Activated naive CD4-positive, alpha-beta T cell treated with anti-CD3 and anti-CD28 coated beads, Interleukin-2, amount 50 U/mL, for 72 hours (primary cell): ENCODE results near the gene FAM50A. TPM values are rescaled to one million over a fixed set of nuclear protein-coding genes. Genes with fewer than 3 reads are reported as not detected.
A peak's percentile ranks its signal among the peaks of the same experiment; 100 is the strongest.

Experiments used
- ATAC-seq, 2 donors: fragments of 150-1000 bp; cut with Tn5 transposase; 2 replicates each; pipeline ENCODE4 v1.10.0; 2021; ENCODE audit warnings: mild to moderate bottlenecking in 2 of 2, moderate library complexity in 2 of 2
- DNase-seq, 2 donors: peaks; one replicate each; pipeline ENCODE4 v3.0.0; 2021 to 2022; ENCODE audit warnings: low spot score in 2 of 2
- H3K27ac Mint-ChIP-seq, 2 donors: one replicate each; pipeline ENCODE4 v1.8.0; 2022; ENCODE audit warnings: mild to moderate bottlenecking in 2 of 2, mixed read lengths in 2 of 2
- H3K36me3 Mint-ChIP-seq, 2 donors: one replicate each; pipeline ENCODE4 v1.8.0; 2022; ENCODE audit warnings: mixed read lengths in 2 of 2
- H3K9me3 Mint-ChIP-seq, 2 donors: one replicate each; pipeline ENCODE4 v1.8.0; 2022; ENCODE audit warnings: mixed read lengths in 2 of 2
- total RNA-seq, 2 donors: library from RNA; stranded (reverse); gene quantifications; one replicate each; pipeline ENCODE4 v1.2.3, GENCODE V29; 2022

Gene FAM50A
- total RNA-seq, 2 donors from 2014 or later: 53.0 to 68.5 TPM

DNA sequence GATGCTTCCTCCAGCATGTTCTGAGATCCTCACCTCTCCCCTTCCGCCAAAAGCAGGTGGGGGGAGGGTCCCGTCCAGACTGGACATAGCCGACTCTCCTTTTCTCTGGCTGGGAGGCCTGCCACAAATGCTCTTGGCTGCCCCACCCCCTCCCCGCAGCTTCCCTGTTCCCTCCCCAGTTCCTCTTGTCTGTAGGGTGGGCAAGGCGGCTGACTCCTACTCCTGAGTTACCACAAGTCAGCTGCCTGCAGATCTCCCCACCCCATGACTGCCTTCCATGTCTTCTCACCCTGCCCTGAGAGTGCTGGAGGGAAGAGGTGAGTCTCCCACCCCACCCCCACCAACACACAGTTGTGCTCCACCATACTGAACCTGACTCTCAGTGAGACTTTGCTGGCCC, 12.6 kb upstream of the FAM50A start:
- H3K27ac Mint-ChIP-seq: no peak overlapping the region
- no peaks in the 10 kb centered on the region for H3K9me3 Mint-ChIP-seq
- DNase-seq (no peak), ATAC-seq (no peak)
- H3K36me3 Mint-ChIP-seq: peaks cover 0 to 6% of the 10 kb centered on the region in 2 donors

DNA sequence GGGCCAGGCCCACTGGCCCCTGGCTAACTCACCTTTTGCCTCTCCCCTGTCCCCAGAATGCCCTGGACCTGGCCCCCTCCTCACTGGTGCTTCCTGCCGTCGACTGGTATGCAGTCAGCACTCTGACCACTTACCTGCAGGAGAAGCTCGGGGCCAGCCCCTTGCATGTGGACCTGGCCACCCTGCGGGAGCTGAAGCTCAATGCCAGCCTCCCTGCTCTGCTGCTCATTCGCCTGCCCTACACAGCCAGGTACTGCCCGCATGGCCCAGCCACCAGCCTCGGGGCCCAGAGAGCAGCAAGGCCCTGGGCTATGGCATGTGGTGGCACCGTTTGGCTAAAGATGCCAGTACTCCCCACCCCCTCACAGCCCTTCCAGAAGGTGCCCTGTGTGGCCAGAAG, 11.7 kb upstream of the FAM50A start:
- DNase-seq: no peak
- ATAC-seq: no peak
- H3K9me3 Mint-ChIP-seq: no peaks in the 10 kb centered on the region
- no peak overlapping the region for H3K27ac Mint-ChIP-seq
- H3K36me3 Mint-ChIP-seq: peaks cover 0 to 6% of the 10 kb centered on the region in 2 donors

DNA sequence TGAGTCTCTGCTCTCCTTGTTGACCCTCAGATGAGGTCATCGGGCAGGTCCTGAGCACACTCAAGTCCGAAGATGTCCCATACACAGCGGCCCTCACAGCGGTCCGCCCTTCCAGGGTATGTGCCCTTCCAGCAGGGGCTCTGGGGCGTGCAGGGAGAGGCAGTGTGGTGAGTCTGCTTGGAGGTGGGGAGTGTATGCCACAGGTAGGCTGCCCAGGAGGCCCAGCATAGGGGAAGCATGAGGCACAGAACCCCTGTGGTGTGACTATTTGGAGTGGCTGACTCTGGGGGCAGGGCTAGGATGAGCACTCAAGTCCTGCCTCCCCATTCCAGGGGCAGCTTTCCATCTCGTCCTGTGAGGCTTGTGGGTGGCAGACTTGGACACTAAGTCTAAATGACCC, 10.3 kb upstream of the FAM50A start:
- Mint-ChIP-seq H3K27ac (no peak overlapping the region), H3K36me3 (peaks cover 0 to 15% of the 10 kb centered on the region in 2 donors), H3K9me3 (no peaks in the 10 kb centered on the region)
- DNase-seq (no peak), ATAC-seq (no peak)

DNA sequence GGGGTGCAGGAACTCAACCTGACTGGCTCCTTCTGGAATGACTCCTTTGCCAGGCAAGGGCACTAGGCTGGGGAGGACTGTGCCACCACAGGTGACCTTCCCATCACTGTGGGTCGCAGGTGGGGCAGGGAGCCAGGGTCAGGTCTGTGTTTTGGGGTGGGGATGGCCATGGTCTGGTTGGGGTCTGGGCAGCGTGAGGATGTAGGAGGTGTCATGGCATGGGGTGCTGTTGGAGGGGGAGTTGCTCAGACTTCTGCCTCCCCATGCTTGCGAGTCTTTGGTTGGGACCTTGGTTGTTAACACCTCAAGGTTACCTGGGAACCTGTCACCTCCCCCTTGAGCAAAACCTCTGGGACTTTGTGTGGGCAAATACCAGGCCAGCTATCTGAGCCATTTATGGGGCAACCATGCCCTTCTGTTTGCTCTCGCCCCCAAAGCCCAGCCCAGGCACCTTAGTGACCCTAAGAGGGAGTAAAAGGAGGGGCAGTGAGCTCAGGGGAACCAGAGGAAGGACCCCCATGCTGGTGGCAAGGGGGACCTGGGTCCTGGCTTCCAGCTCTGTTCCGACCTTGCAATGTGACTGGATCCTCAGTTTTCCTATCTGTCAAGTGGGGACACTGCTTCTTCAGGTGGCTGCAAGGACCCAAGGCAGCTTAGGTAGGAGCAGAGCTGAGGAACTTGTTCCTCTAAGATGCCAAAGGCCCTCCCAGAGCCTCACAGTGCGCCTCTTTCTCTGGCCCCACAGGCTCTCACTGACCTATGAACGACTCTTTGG, 9.4 kb upstream of the FAM50A start:
- ATAC-seq (no peak), DNase-seq (no peak)
- Mint-ChIP-seq H3K9me3 (no peaks in the 10 kb centered on the region), H3K27ac (no peak overlapping the region), H3K36me3 (peaks cover 0 to 15% of the 10 kb centered on the region in 2 donors)

DNA sequence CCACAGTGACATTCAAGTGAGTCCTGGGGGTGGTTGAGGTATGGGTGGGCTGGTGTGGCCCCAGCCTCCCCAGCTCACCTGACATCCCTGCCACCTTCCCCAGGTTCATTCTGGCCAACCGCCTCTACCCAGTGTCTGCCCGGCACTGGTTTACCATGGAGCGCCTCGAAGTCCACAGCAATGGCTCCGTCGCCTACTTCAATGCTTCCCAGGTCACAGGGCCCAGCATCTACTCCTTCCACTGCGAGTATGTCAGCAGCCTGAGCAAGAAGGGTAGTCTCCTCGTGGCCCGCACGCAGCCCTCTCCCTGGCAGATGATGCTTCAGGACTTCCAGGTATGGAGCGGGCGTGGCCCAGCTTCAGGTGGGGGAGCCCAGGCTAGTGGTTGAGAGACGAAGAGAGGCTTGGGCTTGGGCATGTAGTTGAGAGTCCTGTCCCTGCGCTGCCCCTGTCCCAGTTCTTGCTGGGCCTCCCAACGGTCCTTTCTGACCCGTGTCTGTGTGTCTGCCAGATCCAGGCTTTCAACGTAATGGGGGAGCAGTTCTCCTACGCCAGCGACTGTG, 8.7 kb upstream of the FAM50A start:
- DNase-seq: no peak
- Mint-ChIP-seq H3K36me3 (peaks cover 0 to 15% of the 10 kb centered on the region in 2 donors), H3K27ac (no peak overlapping the region), H3K9me3 (no peaks in the 10 kb centered on the region)
- ATAC-seq: no peak

DNA sequence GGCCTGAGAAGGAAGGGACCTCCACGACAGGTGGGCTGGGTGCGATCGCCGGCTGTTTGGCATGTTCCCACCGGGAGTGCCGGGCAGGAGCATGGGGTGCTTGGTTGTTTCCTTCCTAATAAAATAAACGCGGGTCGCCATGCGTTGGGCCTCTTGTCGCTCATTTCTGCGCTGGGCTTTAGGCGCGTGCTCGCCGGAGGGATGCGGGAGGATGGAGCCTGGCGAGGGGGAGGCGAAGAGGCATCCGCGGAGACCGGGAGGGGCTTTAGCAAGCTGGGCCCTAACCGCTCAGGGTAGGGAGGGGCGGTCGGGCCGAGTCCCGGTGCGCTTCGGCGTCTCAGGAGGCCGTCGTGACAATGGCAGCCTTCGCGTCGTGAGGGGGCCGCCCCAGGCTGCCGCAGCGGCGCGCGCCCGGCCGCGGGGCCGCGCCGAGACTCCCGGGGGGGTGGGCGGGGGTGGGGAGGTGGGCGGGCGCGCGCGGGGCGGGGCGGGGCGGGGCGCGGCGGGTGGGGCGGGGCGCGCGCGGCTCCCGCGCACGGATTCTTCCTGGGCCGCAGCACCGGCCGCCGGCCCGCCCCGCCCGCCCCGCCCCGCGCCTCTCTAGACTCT, 7.5 kb upstream of the FAM50A start:
- Mint-ChIP-seq H3K27ac (peak overlapping the region; percentile 79 to 84), H3K9me3 (no peaks in the 10 kb centered on the region), H3K36me3 (peaks cover 0 to 15% of the 10 kb centered on the region in 2 donors)
- DNase-seq (peak in 1 of 2 donors; percentile 35), ATAC-seq (peak; percentile 82)

DNA sequence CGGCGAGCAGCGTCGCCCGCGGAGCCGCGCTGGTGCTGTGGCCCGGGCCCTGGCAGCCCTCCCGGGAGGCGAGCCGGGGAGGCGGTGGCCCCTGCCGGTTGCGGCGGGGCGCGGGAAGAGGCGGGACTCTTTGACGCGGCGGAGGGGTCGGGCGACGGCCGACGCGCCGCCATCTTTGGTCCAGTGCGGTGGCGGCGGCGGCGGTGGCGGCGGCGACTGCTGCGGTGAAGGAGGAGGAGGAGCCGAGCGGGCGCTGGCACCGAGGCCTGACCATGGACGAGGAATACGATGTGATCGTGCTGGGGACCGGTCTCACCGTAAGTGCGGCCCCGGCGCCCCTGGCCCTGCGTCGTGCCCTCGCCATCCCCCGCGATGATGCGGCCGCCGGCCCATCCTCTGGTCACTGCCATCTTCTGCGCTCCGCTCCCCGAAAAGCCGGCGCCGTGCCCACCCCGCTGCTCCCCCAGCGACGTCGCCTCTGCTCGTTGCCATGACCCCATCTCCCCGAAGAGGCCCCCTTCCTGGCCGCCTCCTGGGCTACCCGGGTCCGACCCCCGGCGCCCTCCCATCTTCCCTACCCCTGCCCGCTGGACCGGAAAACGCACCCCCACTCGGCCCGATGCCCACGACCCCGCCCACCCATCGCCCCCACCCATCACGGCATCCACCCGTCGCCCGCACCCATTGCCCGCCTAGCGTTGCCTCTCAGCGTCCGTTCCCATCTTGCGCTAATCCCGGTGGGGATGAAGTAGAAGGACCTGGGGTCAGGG, 6.8 kb upstream of the FAM50A start, which contains the start of gene GDI1:
Gene GDI1, plus strand, starts transcription at position 172 of the 770 bp plus-strand sequence. Its CDS starts 101 bp downstream, at position 273.
- H3K9me3 Mint-ChIP-seq: no peaks in the 10 kb centered on the region
- peak within 1 kb of the TSS; percentile 86 to 90 for H3K27ac Mint-ChIP-seq
- ATAC-seq (peak; percentile 73 to 76), DNase-seq (peak; percentile 49 to 65)
- peaks cover 0 to 15% of the 10 kb centered on the region in 2 donors for H3K36me3 Mint-ChIP-seq

DNA sequence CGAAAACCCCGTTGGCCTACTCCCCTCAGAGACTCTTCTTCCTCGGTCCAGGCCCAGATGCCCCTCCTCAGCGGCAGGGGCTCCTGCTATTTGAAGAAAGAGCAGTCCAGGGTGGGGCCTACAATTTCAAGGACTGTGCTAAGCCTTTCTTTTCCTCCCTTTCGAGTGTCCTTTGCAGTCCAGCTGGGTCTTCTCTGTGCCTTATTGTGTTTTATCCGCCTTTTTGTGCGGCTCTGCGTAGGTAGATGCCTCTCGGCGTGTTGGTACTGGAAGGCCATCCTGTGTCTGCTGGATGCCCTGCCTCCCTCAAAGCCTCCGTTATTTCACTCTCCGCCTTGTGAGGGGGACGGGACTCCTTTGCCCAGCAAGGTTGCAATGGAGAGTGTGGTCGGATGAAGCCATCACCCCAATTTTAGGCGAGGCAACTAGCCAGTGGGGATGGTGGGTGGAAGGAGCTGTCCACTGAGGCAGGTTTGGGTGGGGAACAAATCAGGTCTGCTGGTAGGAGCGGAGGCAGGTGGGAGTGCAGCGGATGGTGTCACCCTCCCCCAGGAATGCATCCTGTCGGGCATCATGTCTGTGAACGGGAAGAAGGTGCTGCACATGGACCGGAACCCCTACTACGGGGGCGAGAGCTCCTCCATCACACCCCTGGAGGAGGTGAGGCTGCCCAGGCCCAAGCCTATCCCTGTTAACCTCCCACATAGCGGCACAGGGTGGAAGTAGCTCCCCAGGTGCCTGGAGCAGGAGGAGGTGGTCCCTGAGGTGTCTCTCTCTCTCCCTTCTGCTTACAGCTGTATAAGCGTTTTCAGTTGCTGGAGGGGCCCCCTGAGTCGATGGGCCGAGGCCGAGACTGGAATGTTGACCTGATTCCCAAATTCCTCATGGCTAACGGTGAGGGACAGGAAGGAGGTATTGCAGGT, 5.7 kb upstream of the FAM50A start:
- H3K27ac Mint-ChIP-seq: peak overlapping the region; percentile 86 to 90

DNA sequence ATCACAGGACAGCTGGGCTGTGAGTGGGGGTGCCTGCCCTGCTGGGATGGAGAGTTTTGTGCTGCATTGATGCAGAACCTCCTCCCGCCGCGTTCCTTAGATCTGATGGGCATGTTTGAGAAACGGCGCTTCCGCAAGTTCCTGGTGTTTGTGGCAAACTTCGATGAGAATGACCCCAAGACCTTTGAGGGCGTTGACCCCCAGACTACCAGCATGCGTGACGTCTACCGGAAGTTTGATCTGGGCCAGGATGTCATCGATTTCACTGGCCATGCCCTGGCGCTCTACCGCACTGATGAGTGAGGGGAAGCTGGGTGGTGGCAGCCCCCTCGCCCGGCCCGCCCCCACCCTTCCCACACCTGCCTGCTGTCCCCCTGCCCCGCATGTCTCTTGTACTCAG, 4.1 kb upstream of the FAM50A start:
- no peaks in the 10 kb centered on the region for H3K9me3 Mint-ChIP-seq
- ATAC-seq: no peak
- peaks cover 0 to 15% of the 10 kb centered on the region in 2 donors for H3K36me3 Mint-ChIP-seq
- no peak overlapping the region for H3K27ac Mint-ChIP-seq
- no peak for DNase-seq

More for the DNA sequence above, 5.7 kb upstream of the FAM50A start:
- no peak for ATAC-seq
- H3K36me3 Mint-ChIP-seq: peaks cover 0 to 15% of the 10 kb centered on the region in 2 donors
- no peaks in the 10 kb centered on the region for H3K9me3 Mint-ChIP-seq
- no peak for DNase-seq

DNA sequence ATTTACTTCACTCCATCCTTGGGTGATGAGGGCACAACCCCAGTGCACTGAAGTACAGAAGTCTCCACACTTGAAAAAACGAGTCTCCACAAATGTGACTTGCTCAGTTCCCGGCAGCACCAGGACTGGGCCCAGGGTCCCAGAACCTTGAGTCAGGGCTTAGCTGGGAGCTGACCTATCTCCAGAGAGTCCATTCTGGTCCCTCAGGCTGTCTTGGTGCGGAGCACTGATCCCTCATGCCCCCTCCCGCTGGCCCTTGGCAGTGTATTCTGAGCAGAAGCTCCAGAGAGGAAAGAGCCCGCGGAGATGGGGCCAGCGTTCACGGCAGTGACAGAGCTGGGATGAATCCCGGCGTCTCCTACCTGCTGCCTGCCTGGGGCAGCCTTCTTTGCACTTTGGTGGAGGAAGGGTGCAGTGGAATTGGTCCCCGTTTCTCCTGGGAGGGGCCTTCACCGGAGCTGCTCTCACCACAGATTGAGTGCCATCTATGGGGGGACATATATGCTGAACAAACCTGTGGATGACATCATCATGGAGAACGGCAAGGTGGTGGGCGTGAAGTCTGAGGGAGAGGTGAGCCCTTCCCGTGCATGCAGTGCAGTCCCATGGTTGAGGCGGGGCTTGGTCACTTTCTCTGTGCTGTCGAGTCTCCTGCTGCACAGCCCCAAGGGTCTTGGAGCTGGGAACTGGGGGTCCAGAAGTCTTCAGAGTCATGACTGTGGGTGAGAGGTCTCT, 3.2 kb upstream of the FAM50A start:
- DNase-seq: no peak
- Mint-ChIP-seq H3K36me3 (peaks cover 0 to 15% of the 10 kb centered on the region in 2 donors), H3K9me3 (no peaks in the 10 kb centered on the region), H3K27ac (no peak overlapping the region)
- no peak for ATAC-seq

DNA sequence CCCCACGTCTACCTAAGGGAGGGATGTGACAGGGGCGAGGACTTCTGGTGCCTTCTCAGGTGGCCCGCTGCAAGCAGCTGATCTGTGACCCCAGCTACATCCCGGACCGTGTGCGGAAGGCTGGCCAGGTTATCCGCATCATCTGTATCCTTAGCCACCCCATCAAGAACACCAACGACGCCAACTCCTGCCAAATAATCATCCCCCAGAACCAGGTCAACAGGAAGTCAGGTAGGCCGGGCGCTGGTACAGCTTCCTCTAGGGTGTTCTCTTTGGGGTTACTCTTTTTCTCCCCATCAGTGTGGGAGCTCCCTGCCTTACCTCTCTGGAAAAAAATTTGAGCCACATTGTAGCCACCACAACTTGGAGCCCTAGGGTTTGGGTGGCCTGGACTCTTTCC, 2.4 kb upstream of the FAM50A start:
- no peak overlapping the region for H3K27ac Mint-ChIP-seq
- no peaks in the 10 kb centered on the region for H3K9me3 Mint-ChIP-seq
- ATAC-seq (no peak), DNase-seq (no peak)
- H3K36me3 Mint-ChIP-seq: peaks cover 0 to 9% of the 10 kb centered on the region in 2 donors

DNA sequence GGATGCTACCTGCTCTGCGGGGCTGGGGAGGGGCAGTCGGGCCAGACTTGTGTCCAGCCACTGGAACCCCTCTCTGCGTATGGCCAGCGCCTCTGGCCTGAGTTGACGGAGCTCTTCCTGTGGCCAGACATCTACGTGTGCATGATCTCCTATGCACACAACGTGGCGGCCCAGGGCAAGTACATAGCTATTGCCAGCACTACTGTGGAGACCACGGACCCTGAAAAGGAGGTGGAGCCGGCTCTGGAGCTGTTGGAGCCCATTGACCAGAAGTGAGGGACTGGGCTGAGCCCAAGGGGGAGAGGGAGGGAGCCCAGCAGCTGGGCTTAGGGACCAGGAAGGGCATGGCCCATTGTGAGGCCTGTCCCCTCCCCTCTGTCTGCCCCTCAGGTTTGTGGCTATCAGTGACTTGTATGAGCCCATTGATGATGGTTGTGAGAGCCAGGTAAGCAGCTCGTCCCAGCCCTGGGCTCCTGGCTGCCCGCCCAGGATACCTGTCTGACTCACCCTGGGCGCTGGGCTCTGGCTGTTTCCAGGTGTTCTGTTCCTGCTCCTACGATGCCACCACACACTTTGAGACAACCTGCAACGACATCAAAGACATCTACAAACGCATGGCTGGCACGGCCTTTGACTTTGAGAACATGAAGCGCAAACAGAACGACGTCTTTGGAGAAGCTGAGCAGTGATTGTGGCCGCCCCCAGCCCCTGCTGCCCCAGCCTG, 1.8 kb upstream of the FAM50A start:
- no peaks in the 10 kb centered on the region for H3K9me3 Mint-ChIP-seq
- peaks cover 0 to 13% of the 10 kb centered on the region in 2 donors for H3K36me3 Mint-ChIP-seq
- ATAC-seq (no peak), DNase-seq (no peak)
- H3K27ac Mint-ChIP-seq: no peak overlapping the region

DNA sequence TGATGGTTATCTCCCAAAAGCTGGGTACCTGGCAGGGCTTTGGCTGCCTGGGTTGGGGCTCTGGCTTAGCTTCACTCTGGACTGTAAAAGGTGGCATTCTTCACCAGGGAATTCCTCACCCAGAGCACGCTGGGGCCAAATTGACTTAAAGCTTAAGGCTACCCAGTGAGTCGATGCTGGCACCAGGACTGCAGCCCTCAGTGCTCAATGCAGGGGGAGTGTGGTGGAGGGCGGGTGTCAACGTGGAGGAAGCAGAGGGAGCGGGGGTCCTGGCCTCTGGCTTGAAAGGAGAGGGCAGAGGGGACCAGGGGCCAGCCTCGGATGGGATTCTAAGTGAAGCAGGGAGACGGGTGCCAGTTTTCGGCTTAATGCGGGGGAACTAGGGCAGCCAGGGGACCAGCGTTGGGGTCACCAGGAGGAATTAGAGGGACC, 446 bp upstream of the FAM50A start:
- DNase-seq: no peak
- H3K36me3 Mint-ChIP-seq: peaks cover 0 to 6% of the 10 kb centered on the region in 2 donors
- peak; percentile 6 to 14 for ATAC-seq
- no peaks in the 10 kb centered on the region for H3K9me3 Mint-ChIP-seq
- H3K27ac Mint-ChIP-seq: peak overlapping the region; percentile 68 to 80

DNA sequence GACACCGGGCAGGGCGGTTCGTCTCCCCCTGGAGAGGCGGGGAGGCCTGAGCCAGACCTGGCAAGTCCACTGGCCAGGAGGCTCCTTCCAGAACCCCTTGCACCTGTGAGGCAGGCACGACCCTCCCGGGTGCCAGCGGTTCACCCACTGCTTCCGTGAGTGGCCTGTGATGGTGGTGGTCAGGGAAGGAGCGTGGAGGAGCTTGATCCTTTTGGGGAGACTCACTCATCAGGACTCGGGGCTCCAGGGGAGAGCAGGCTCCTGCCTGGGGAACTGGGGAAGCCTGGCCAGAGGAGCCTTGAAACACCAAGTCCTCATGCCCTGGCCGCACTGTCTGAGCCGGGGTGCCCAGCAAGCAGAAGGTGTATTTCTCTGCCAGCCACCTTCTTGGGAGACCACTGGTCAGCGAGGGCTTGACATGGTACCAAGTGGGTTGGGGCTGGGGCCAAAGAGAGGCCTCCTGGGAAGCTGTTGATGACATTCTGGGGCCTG, 860 bp downstream of the FAM50A start:
- Mint-ChIP-seq H3K9me3 (no peaks in the 10 kb centered on the region), H3K27ac (no peak overlapping the region), H3K36me3 (peaks cover 0 to 6% of the 10 kb centered on the region in 2 donors)
- DNase-seq: no peak
- ATAC-seq: peak in 1 of 2 donors; percentile 2
